GM18873 (cell line): ENCODE results near the gene TMC7.
"Not testable (repeated sequence)": the region's sequence is repeated elsewhere in the genome, so short reads cannot be mapped to it uniquely, and the experiment has no call there.

Source experiments
- ATAC-seq: cut with Tn5 transposase; IDR thresholded peaks from one replicate; pipeline ENCODE4 v1.9.1; 2021; ENCODE audit warnings: mild to moderate bottlenecking, moderate library complexity, moderate number of reproducible peaks; ENCODE audit not compliant: unreplicated experiment, low FRiP score

The TMC7 gene

GRCh38 chr16:18983565-18984434, at the start of gene TMC7:
TMC7 (plus strand) TSS chr16:18983934; CDS start chr16:18984064, 130 bp downstream.
- no peak for ATAC-seq

DNA sequence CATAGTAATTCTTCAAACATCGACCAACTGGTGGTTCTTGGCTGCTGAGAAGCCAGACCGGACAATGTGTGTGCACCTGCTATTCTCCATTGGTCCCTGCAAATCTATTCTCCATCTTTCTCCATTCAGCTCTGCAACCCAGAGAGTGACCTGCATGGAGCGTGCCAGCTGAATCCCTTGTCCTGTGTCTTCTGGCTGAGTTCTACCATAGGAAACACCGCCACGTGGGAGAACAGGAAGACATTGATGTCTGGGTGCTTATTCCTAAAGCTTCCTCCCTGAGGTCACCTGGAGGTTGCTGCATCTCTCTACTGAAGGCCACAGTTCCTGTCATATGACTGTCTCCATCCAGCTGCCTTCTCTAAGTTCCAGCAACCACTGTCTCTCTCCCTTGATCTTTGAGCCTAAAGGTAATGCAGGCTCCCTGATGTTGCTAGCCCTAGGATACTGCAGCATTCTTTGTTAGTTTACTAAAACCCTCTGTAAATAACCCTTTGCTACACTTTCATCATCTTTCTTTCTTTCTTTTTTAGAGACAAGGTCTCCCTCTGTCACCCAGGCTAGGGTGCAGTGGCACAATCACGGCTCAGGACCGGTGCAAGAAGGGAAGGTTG, 46.9 kb upstream of the TMC7 start:
- ATAC-seq: no peak

DNA sequence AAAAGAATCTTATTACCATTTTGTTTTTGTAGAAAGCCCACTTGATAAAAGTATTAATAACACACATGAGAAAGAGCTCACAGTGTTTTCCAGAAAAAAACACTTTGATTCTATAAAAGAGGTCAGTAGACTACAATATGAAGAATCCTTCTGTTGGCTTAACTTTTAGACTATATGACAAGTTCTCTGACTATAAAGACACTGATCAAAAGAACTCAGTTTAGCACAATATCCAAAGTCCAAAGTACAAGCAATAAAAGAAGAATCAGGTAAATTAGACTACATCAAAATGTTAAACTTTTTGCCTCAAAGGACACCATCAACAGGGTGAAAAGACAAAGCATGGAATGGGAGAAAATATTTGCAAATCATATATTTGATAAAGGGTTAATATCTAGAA, 46.3 kb upstream of the TMC7 start:
- ATAC-seq: no peak

- ATAC-seq: no peak
These were observed 44.7 kb upstream of the TMC7 start for GRCh38 chr16:18938986-18939385.

DNA sequence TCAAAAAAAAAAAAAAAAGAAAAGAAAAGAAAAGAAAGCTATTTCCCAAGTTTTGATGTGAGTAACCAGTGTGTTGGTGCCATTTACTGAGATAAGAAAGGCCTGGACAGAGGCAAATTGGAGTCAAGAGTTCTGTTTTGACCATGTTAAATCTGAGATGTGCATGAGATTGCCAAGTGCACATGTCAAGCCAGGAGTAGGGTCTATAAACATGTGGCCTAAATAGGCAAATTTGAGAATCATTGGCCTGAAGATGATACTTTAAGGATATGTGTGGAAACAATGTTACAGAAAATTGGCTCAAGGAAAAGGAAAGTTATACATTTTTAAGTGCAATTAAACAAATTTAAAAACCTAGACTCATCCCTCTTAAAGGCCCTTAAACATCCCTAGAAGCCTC, 42.3 kb upstream of the TMC7 start:
- no peak for ATAC-seq

- no peak for ATAC-seq
These were observed 41.7 kb upstream of the TMC7 start for GRCh38 chr16:18942061-18942460.

DNA sequence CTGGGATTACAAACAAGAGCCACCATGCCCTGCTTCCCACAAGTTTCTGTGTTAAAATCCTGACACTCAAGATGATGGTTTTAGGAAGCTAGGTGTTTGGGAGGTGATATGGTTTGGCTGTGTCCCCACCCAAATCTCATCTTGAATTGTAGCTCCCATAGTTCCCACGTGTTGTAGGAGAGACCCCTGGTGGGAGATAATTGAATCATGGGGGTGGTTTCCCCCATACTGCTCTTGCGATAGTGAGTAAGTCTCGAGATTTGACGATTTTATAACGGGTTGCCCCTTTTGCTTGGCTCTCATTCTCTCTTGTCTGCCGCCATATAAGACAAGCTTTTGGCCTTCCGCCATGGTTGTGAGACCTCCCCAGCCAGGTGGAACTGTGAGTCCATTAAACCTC, 40.3 kb upstream of the TMC7 start:
- no peak for ATAC-seq

DNA sequence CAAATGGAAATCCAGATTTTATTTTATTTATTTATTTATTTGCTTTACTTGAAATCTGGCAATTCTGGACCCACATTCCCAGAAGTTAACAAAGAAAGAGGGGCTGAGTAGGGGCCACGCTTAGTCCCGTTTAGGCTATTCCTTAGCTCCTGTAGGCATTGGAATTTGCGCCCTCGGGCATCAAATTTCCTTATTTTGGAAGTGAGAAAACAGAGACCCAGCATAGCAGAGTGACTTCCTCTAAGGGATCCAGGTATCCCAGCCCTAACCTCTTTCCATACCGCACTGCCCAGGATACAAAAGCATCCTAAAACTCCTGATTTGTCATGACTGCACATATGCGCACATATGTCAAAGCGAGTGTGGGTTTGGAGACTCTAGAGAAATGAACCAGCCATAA, 38.5 kb upstream of the TMC7 start:
- ATAC-seq: no peak

DNA sequence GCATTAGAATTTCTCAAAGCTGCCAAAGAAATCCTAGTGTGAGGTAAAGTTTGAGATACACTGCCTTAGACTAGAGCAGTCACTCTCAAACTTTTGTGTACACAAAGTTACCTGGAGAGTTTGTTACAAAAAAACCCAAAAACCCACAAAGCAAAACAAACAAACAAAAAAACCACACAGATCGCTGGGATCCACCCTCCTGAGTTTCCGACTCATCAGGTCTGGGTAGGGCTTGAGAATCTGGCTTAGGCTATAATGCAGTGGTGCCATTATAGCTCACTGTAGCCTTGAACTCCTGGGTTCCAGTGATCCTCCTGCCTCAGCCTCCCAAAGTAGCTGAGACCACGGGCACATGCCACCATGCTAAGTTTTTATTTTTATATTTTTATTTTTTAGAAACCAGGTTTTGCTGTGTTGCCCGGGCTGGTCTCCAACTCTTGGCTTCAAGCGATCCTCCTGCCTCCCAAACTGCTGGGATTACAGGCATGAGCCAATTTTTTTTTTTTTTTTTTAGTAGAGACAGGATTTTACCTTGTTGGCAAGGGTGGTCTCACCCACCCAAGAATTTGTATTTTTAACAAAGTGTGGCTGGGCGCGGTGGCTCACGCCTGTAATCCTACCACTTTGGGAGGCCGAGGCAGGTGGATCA, 35.2 kb upstream of the TMC7 start:
- no peak for ATAC-seq

DNA sequence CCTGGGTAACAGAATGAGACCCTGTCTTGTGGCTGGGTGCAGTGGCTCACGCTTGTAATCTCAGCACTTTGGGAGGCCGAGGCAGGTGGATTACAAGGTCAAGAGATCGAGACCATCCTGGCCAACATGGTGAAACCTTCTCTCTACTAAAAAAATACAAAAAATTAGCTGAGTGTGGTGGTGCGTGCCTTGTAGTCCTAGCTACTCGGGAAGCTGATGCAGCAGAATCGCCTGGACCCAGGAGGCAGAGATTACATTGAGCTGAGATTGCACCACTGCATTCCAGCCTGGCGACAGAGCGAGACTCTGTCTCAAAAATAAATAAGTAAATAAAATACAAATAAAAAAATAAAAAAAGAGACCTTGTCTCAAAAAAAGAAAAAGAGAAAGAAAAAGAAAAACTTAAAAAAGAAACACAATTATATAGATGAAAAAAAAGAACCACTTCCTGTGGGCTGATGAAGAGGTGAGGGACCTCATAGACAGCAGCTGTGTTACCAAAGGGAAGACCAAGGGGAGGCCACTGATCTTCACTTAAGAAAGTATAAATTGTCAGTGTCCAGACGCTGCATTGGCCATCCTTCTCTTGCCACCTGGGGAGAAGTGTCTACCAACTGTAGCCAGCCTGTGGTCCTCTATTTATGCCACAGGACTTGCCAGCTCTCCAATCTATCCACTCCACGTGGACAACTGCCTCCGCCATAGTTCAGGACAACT, 33.1 kb upstream of the TMC7 start:
- ATAC-seq: no peak

DNA sequence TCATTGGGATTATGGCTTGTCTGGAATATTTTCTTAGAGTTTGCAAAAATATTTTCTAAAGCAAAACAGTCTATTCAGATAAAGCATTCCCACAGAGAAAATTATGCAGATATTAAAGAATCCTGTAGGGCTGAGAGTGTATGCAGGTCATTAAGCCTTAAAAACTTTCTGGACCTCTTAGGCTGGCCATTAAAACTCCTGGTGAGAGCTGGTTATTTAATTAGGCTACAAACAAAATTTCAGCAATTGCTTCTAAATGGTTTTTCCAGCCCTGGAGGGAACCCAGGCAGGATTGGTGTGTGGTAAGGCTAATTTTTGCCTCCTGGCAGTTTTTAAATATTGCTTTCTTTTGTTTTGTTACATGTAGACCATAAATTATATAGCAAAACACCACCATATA, 30.2 kb upstream of the TMC7 start:
- ATAC-seq: no peak

- ATAC-seq: not testable (repeated sequence)
These were observed 27.7 kb upstream of the TMC7 start for GRCh38 chr16:18955874-18956580.

DNA sequence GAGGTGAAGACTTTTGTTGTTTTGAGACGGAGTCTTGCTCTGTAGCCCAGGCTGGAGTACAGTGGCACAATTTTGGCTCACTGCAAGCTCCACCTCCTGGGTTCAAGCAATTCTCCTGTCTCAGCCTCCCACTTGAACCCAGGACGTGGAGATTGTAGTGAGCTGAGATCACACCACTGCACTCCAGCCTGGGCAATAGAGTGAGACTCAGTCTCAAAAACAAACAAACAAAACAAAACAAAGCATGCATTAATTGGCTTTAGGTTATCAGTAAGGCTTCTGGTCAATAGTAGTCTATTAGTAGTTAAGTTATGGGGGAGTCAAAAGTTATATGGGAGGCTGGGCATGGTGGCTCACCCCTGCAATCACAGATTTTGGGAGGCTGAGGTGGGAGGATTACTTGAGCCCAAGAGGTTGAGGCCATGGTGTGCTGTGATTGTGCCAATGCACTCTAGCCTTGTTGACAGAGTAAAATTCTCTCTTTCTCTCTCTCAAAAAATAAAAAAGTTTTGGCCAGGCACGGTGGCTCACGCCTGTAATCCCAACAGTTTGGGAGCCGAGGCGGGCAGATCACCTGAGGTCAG, 27.0 kb upstream of the TMC7 start:
- not testable (repeated sequence) for ATAC-seq

GRCh38 chr16:18958621-18959029, 25.1 kb upstream of the TMC7 start:
- no peak for ATAC-seq

- no peak for ATAC-seq
These were observed 24.7 kb upstream of the TMC7 start for GRCh38 chr16:18959031-18959505.

DNA sequence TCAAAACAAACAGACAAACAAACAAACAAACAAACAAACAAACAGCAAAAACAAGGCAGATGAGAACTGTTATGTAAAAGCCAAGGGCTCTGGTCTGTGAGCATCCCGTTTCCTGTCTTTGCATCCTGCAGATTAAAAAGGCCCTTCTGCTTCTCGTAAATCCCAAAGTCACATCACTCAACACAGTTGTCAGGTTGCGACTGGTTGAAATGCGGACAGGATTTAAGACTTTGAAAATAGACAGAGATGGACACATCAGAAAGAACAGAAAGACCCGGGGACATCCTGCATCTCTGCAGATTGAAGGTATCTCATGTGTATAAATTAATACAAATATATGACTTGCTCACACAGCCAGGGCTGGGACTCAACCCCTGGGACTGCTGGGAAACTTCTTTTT, 18.2 kb upstream of the TMC7 start:
- ATAC-seq: no peak

DNA sequence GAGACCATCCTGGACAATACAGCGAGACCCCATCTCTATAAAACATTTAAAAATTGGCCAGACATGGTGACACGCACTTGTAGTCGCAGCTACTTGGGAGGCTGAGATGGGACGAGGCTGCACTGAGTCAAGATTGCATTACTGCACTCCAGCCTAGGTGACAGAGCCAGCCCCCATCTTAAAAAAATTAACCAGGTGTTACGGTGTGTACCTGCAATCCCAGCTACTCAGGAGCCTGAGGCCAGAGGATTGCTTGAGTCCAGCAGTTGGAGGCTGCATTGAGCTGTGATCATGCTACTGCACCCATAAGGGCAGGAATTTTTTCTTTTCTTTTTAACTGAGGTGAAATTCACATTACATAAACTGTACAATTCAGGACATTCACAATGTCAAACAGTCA, 16.9 kb upstream of the TMC7 start:
- ATAC-seq: no peak

DNA sequence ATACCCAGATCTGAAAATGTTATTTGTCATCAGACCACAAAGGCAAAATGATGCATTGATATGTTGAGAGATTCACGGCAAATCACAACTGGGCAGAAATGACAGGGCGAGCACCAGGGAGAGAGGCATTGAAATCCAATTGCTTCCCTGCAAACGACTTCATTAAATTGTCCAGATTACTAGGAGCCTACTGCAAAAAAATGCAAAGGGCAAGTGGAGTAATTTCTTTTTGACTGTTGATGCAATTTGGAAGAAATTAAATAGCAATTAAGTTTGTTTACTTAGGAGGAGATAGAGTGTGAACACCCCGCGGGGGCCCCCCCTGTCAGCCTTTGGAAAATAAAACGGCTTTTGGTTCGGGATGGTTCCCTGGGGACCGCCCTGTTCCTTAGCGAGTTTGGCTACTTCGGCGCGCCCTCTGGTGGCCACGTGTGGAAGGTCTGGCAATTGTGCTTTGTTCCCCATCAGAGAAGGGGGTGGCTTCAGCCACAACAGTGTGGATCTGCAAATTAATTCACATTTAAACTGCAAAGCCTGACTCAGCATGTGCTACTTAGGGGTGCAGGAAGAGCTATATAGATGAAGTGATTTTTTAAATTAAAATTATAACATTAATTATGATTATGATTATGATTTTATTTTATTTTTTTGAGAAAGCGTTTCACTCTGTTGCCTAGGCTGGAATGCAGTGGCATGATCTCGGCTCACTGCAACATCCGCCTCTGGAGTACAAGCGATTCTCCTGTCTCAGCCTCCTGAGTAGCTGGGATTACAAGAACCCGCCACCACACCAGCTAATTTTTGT, 14.5 kb upstream of the TMC7 start:
- no peak for ATAC-seq

DNA sequence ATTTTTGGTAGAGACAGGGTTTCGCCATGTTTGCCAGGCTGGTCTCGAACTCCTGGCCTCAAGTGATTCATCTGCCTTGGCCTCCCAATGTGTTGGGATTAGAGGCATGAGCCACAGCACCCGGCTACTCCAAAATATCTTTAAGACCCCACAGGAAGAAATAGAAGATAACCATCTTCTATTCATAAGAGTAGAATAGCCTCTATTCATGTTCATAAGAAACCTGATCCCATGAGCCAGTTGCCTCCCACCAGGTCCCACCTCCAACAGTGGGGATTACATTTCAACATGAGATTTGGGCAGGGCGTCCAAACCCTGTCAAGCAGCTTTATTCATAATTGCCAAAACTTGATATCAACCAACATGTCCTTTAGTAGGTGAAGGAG, 13.9 kb upstream of the TMC7 start:
- no peak for ATAC-seq
